SK-N-SH (cell line): Measurements from ENCODE around the gene TRMT1. TPM values are rescaled to one million over a fixed set of nuclear protein-coding genes. Genes with fewer than 3 reads are reported as not detected.

Experiments
- CTCF ChIA-PET: fragments of 300-600, 350-600 bp; formaldehyde crosslinking; extraction: SDS; loops from one replicate; lab custom pipeline; 2021; lab: Yijun Ruan, JAX
- POLR2A ChIA-PET: fragments of 350-600 bp; sonication (Branson Sonifier 250); formaldehyde crosslinking; extraction: SDS; loops from one replicate; lab custom pipeline; 2020; ENCODE audit warnings: antibody characterized with exemption, inconsistent platforms; lab: Yijun Ruan, JAX
- DNase-seq: peaks from one replicate; pipeline ENCODE4 v3.0.0; 2012
- H2AFZ ChIP-seq: fragments of 200-600 bp; sonication (generic); 2 replicates; pipeline ENCODE4 v1.8.1; 2016; ENCODE audit warnings: antibody characterized with exemption, mild to moderate bottlenecking, low read depth
- H3F3A ChIP-seq: fragments of 200-600 bp; sonication (generic); replicated peaks from 2 replicates; pipeline ENCODE3; 2016; ENCODE audit warnings: antibody characterized with exemption, mild to moderate bottlenecking; ENCODE audit not compliant: insufficient read depth
- H3K27ac ChIP-seq, 2 experiments: fragments of 200-500 bp in 1 of 2; fragments of 200-600 bp in 1 of 2; sonication (Bioruptor generic) in 1 of 2; sonication (generic), shearing (Covaris generic) in 1 of 2; 2 replicates each; pipeline versions ENCODE4 v1.5.1 to v1.6.1; 2014 to 2016; ENCODE audit warnings: low read depth in 2 of 2, inconsistent platforms in 1 of 2, low read length in 1 of 2, mild to moderate bottlenecking in 1 of 2, mixed read lengths in 1 of 2
- H3K27me3 ChIP-seq: fragments of 200-600 bp; sonication (generic), shearing (Covaris generic); 2 replicates; pipeline ENCODE4 v1.6.1; 2016; ENCODE audit warnings: mixed run types; ENCODE audit not compliant: insufficient read depth
- H3K36me3 ChIP-seq, 2 experiments: fragments of 200-500 bp in 1 of 2; fragments of 200-600 bp in 1 of 2; sonication (Bioruptor generic) in 1 of 2; sonication (generic) in 1 of 2; replicated peaks in 1 of 2; 2 replicates each; pipeline versions ENCODE3 to v1.5.1; 2014 to 2016; ENCODE audit warnings: low read length in 1 of 2, mild to moderate bottlenecking in 1 of 2; ENCODE audit not compliant: insufficient read depth in 2 of 2, control insufficient read depth in 1 of 2
- H3K4me1 ChIP-seq, 2 experiments: fragments of 200-500 bp in 1 of 2; fragments of 200-600 bp in 1 of 2; sonication (Bioruptor generic) in 1 of 2; sonication (generic), shearing (Covaris generic) in 1 of 2; 2 replicates each; pipeline versions ENCODE4 v1.5.1 to v1.6.1; 2014 to 2016; ENCODE audit warnings: low read depth in 1 of 2, low read length in 1 of 2, mixed run types in 1 of 2; ENCODE audit not compliant: insufficient read depth in 2 of 2, control insufficient read depth in 1 of 2
- H3K4me2 ChIP-seq: fragments of 200-600 bp; sonication (generic), shearing (Covaris generic); 2 replicates; pipeline ENCODE4 v1.6.1; 2017; ENCODE audit warnings: mixed run types
- H3K4me3 ChIP-seq, 2 experiments: fragments of 200-500 bp in 1 of 2; fragments of 200-600 bp in 1 of 2; sonication (Bioruptor generic) in 1 of 2; sonication (generic), shearing (Covaris generic) in 1 of 2; 2 replicates each; pipeline versions ENCODE4 v1.5.1 to v1.8.1; 2014 to 2016; ENCODE audit warnings: low read depth in 2 of 2, inconsistent platforms in 1 of 2, low read length in 1 of 2, mild to moderate bottlenecking in 1 of 2, mixed read lengths in 1 of 2, moderate library complexity in 1 of 2
- H3K79me2 ChIP-seq: fragments of 200-600 bp; sonication (generic); 2 replicates; pipeline ENCODE4 v1.8.1; 2017; ENCODE audit warnings: mild to moderate bottlenecking; ENCODE audit not compliant: insufficient read depth
- H3K9ac ChIP-seq: fragments of 200-600 bp; sonication (generic); 2 replicates; pipeline ENCODE4 v1.6.1; 2017; ENCODE audit warnings: mixed run types
- H3K9me2 ChIP-seq: fragments of 200-600 bp; sonication (generic); 2 replicates; pipeline ENCODE4 v1.6.1; 2017; ENCODE audit warnings: mixed run types
- H3K9me3 ChIP-seq: fragments of 200-600 bp; sonication (generic); 2 replicates; pipeline ENCODE4 v1.6.1; 2017; ENCODE audit warnings: mixed run types, mild to moderate bottlenecking, moderate library complexity
- H4K20me1 ChIP-seq: fragments of 200-600 bp; sonication (generic); 2 replicates; pipeline ENCODE4 v1.6.1; 2017; ENCODE audit warnings: mild to moderate bottlenecking, mixed run types; ENCODE audit not compliant: insufficient read depth
- CHD2 ChIP-seq: fragments of 150-350 bp; IDR thresholded peaks from 2 replicates; pipeline ENCODE4 v1.6.1; 2018; ENCODE audit warnings: low read length; ENCODE audit not compliant: partially characterized antibody
- EP300 ChIP-seq, 2 experiments: IDR thresholded peaks; 2 replicates each; pipeline versions ENCODE4 v1.4.0 to v1.6.1; 2012; ENCODE audit warnings: borderline replicate concordance in 1 of 2, low read depth in 1 of 2, low read length in 1 of 2
- EZH2phosphoT487 ChIP-seq: fragments of 200-600 bp; sonication (generic); IDR thresholded peaks from 2 replicates; pipeline ENCODE4 v1.6.1; 2017; ENCODE audit warnings: low read depth, mixed run types, mild to moderate bottlenecking, antibody characterized with exemption, moderate library complexity, borderline replicate concordance
- FOXJ3 ChIP-seq: sonication (generic); formaldehyde crosslinking; IDR thresholded peaks from 2 replicates; pipeline ENCODE4 v1.5.1; 2020; ENCODE audit warnings: mild to moderate bottlenecking, missing genetic modification reagents
- GABPA ChIP-seq: IDR thresholded peaks from 2 replicates; pipeline ENCODE4 v1.4.0; 2012; ENCODE audit warnings: low read depth, mild to moderate bottlenecking
- GATA2 ChIP-seq: sonication (generic); formaldehyde crosslinking; IDR thresholded peaks from 2 replicates; pipeline ENCODE4 v1.5.0; 2020; ENCODE audit warnings: mild to moderate bottlenecking, missing genetic modification reagents
- JUND ChIP-seq: IDR thresholded peaks from 2 replicates; pipeline ENCODE4 v1.4.0; 2012
- MXI1 ChIP-seq: IDR thresholded peaks from 2 replicates; pipeline ENCODE4 v1.6.1; 2012; ENCODE audit warnings: mild to moderate bottlenecking, low read depth, low read length, improper control_type of control experiment
- NFIC ChIP-seq: IDR thresholded peaks from 2 replicates; pipeline ENCODE4 v1.4.0; 2012; ENCODE audit warnings: borderline replicate concordance
- NRF1 ChIP-seq: IDR thresholded peaks from 2 replicates; pipeline ENCODE4 v1.6.1; 2012; ENCODE audit warnings: low read depth, mild to moderate bottlenecking, low read length
- POLR2AphosphoS5 ChIP-seq: IDR thresholded peaks from 2 replicates; pipeline ENCODE4 v1.6.1; 2012; ENCODE audit warnings: low read depth, low read length
- RAD21 ChIP-seq: IDR thresholded peaks from 2 replicates; pipeline ENCODE4 v1.6.1; 2012; ENCODE audit warnings: mild to moderate bottlenecking, low read length
- RCOR1 ChIP-seq: fragments of 150-350 bp; IDR thresholded peaks from 2 replicates; pipeline ENCODE4 v1.6.1; 2017; ENCODE audit warnings: antibody characterized with exemption, low read length
- RFX5 ChIP-seq: IDR thresholded peaks from 2 replicates; pipeline ENCODE4 v1.6.1; 2012; ENCODE audit warnings: mild to moderate bottlenecking, improper control_type of control experiment, low read length
- TAF1 ChIP-seq: IDR thresholded peaks from 2 replicates; pipeline ENCODE4 v1.6.1; 2012; ENCODE audit warnings: low read depth, mild to moderate bottlenecking, low read length, moderate library complexity, borderline replicate concordance
- TEAD4 ChIP-seq: IDR thresholded peaks from 2 replicates; pipeline ENCODE4 v1.4.0; 2012; ENCODE audit warnings: mild to moderate bottlenecking, borderline replicate concordance; ENCODE audit not compliant: insufficient read depth
- YY1 ChIP-seq: IDR thresholded peaks from 2 replicates; pipeline ENCODE4 v1.4.0; 2012; ENCODE audit warnings: low read depth, mild to moderate bottlenecking
- WGBS: methylation state at CpG from one replicate; pipeline ENCODE4 v1.1.6; 2017; ENCODE audit warnings: low lambda C conversion rate; 5-methylcytosine and 5-hydroxymethylcytosine counted together
- polyA plus RNA-seq, 3 experiments: library from polyadenylated mRNA; depleted of rRNA; stranded (reverse); fragments of >200 nt; gene quantifications; 2 replicates each; pipeline ENCODE4 v1.2.3, GENCODE V29; 2012
- TF ChIP-seq, protein P1 (sequence below): IDR thresholded peaks from 2 replicates; pipeline ENCODE4 v1.4.0; 2012; ENCODE audit warnings: low read depth
- TF ChIP-seq, protein P2 (sequence below): fragments of 150-350 bp; IDR thresholded peaks from 2 replicates; pipeline ENCODE4 v1.6.1; 2017; ENCODE audit warnings: antibody characterized with exemption, low read length, low read depth, borderline replicate concordance
- TF ChIP-seq, protein P3 (sequence below): IDR thresholded peaks from 2 replicates; pipeline ENCODE4 v1.6.1; 2012; ENCODE audit warnings: mild to moderate bottlenecking, low read depth, low read length, moderate library complexity

TRMT1 gene
- polyA plus RNA-seq, 1 of the 3 experiments (the other 2 are of a cell fraction), result 64.9 TPM

DNA sequence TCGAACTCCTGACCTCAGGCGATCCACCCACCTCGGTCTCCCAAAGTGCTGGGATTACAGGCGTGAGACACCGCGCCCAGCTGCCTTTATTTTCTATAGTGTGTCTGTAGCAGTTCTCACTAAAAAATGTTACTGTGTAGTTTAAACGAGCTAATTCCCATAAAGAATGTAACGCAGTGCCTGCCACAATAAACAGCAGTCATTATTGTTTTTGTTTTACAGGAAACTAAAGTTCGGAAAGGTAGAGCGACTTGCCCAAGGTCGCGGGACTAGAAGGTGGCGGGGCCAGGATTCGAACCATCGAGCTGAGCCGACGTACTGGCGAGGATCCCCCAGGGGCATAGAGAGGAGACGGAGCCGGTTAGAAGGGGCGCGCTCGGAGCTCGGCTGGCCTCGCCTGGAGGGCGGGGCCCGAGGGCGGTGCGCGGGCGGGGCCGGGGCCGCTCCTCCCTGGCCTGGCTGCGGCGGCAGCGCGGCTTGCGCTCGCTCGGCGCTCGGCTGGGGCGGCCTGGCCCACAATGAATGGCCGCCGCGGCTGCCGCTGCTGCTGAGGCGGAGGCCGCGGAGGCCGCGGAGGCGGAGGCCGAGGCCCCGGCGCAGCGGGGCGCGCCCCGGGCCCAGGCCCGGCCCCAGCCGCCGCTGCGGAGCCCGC is 1.4 kb upstream of the TRMT1 start, which contains the start of gene NACC1:
Gene NACC1 (plus strand): TSS at position 493 of the 652 bp plus-strand sequence. CDS start 16,944 bp downstream, outside the sequence.
- H4K20me1 ChIP-seq, result peaks cover 40% of the 10 kb centered on the region
- H3K9ac ChIP-seq, result peak within 1 kb of the TSS; percentile 97
- H3K4me1 ChIP-seq, result peaks cover 22 to 27% of the 10 kb centered on the region in 2 experiments; a peak in 2 of 4 replicates
- no peaks in the 10 kb centered on the region for H3K9me3 ChIP-seq
- peak within 1 kb of the TSS; percentile 83 for H3K4me2 ChIP-seq
- ChIA-PET POLR2A (interaction anchor here (0.8 to 3.7 kb wide), 6 partner anchors 12 to 185 kb away, joined by 3 to 16 read pairs (median 4); partner anchors contain the start of genes IER2 and STX10), CTCF (interaction anchor here (0.6 to 4.0 kb wide), 9 partner anchors 10 to 472 kb away, joined by 3 to 20 read pairs (median 5); no protein-coding TSS in a partner anchor)
- H3K36me3 ChIP-seq, result peaks cover 12 to 13% of the 10 kb centered on the region in 2 experiments
- H3F3A ChIP-seq, result peaks cover 4% of the 10 kb centered on the region
- no peaks in the 10 kb centered on the region for H3K27me3 ChIP-seq
- no peaks in the 10 kb centered on the region for H3K9me2 ChIP-seq
- 6% methylated on average over 25 of the region's 65 CpGs for WGBS
- H2AFZ ChIP-seq, result peak within 1 kb of the TSS; percentile 98
- H3K79me2 ChIP-seq, result peaks cover 72% of the 10 kb centered on the region
- H3K4me3 ChIP-seq, result peak within 1 kb of the TSS; percentile 97 to 98
- peak within 1 kb of the TSS; percentile 65 to 85 for H3K27ac ChIP-seq
- DNase-seq, result peak; percentile 99
- peak; percentile 78 for TF ChIP-seq RCOR1
- no peak for TF ChIP-seq EZH2phosphoT487
- no peak for TF ChIP-seq JUND
- TF ChIP-seq RAD21, result no peak
- TF ChIP-seq, protein P1, sequence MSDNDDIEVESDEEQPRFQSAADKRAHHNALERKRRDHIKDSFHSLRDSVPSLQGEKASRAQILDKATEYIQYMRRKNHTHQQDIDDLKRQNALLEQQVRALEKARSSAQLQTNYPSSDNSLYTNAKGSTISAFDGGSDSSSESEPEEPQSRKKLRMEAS, result peak; percentile 10; the same call in 1 of the 2 replicates
- no peak for TF ChIP-seq FOXJ3 (CRISPR knock-in tag)
- TF ChIP-seq, protein P2, sequence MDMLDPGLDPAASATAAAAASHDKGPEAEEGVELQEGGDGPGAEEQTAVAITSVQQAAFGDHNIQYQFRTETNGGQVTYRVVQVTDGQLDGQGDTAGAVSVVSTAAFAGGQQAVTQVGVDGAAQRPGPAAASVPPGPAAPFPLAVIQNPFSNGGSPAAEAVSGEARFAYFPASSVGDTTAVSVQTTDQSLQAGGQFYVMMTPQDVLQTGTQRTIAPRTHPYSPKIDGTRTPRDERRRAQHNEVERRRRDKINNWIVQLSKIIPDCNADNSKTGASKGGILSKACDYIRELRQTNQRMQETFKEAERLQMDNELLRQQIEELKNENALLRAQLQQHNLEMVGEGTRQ, result no peak
- no peak for TF ChIP-seq GATA2
- no peak; the same call in 1 of the 2 replicates for TF ChIP-seq MXI1
- TF ChIP-seq NFIC, result no peak
- peak; percentile 81 for TF ChIP-seq YY1
- peak; percentile 32; the same call in 1 of the 2 replicates for TF ChIP-seq GABPA
- 0 out of 2 replicates have a peak, but pooled peaks have one; percentile 44 for TF ChIP-seq NRF1
- peak; percentile 88 for TF ChIP-seq TAF1
- TF ChIP-seq TEAD4, result no peak
- peak; percentile 50 for TF ChIP-seq CHD2
- TF ChIP-seq RFX5, result no peak
- TF ChIP-seq, protein P3, sequence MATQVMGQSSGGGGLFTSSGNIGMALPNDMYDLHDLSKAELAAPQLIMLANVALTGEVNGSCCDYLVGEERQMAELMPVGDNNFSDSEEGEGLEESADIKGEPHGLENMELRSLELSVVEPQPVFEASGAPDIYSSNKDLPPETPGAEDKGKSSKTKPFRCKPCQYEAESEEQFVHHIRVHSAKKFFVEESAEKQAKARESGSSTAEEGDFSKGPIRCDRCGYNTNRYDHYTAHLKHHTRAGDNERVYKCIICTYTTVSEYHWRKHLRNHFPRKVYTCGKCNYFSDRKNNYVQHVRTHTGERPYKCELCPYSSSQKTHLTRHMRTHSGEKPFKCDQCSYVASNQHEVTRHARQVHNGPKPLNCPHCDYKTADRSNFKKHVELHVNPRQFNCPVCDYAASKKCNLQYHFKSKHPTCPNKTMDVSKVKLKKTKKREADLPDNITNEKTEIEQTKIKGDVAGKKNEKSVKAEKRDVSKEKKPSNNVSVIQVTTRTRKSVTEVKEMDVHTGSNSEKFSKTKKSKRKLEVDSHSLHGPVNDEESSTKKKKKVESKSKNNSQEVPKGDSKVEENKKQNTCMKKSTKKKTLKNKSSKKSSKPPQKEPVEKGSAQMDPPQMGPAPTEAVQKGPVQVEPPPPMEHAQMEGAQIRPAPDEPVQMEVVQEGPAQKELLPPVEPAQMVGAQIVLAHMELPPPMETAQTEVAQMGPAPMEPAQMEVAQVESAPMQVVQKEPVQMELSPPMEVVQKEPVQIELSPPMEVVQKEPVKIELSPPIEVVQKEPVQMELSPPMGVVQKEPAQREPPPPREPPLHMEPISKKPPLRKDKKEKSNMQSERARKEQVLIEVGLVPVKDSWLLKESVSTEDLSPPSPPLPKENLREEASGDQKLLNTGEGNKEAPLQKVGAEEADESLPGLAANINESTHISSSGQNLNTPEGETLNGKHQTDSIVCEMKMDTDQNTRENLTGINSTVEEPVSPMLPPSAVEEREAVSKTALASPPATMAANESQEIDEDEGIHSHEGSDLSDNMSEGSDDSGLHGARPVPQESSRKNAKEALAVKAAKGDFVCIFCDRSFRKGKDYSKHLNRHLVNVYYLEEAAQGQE, result 0 out of 2 replicates have a peak, but pooled peaks have one; percentile 51
- peak; percentile 30; the same call in 1 of the 2 replicates for TF ChIP-seq POLR2AphosphoS5
- TF ChIP-seq EP300 (IDR thresholded peaks at IDR 0.05; ENCODE audit: borderline replicate concordance in 1 of 2, low read depth in 1 of 2, low read length in 1 of 2), result no peak
- TF ChIP-seq, all 33 proteins: peak for 9
